ENCODE measurements around the gene STAB2.

The STAB2 gene

GRCh38 chr12:103712216-103712615 lies 125.1 kb downstream of the STAB2 start:
- Histone ChIP-seq H3K27me3 (ENCODE audit: control insufficient read depth, low read length) (no peaks in the 10 kb centered on the region), H3K27ac (ENCODE audit: low read depth, low read length) (no peak overlapping the region)

GRCh38 chr12:103715494-103715893 lies 128.4 kb downstream of the STAB2 start:
- no peaks in the 10 kb centered on the region for H3K4me1 ChIP-seq (ENCODE audit: control insufficient read depth, low read length)
- H3K36me3 ChIP-seq (ENCODE audit: control insufficient read depth, low read length), result no peaks in the 10 kb centered on the region
- H3K9me3 ChIP-seq (ENCODE audit: control insufficient read depth, insufficient read depth, low read length), result no peaks in the 10 kb centered on the region
- H3K27me3 ChIP-seq (ENCODE audit: control insufficient read depth, low read length), result no peaks in the 10 kb centered on the region
- H3F3A ChIP-seq (ENCODE audit: control insufficient read depth, insufficient read depth), result no peaks in the 10 kb centered on the region
- H4K20me1 ChIP-seq (ENCODE audit: control insufficient read depth, insufficient read depth, low read depth, low read length), result no peaks in the 10 kb centered on the region
- H3K79me2 ChIP-seq (ENCODE audit: control insufficient read depth, low read length), result no peaks in the 10 kb centered on the region
- no peak overlapping the region for H3K4me3 ChIP-seq (ENCODE audit: low read length)
- TF ChIP-seq EZH2phosphoT487 (IDR thresholded peaks at IDR 0.05; ENCODE audit: borderline replicate concordance, low read length) (no peak), CTCF (IDR thresholded peaks at IDR 0.05; ENCODE audit: low read depth, low read length, poor library complexity, severe bottlenecking) (no peak)
- H3K27ac ChIP-seq (ENCODE audit: low read depth, low read length), result no peak overlapping the region
- H3K4me2 ChIP-seq (ENCODE audit: low read length), result no peak overlapping the region
- H3K9me2 ChIP-seq (replicated peaks; ENCODE audit: control insufficient read depth, low read length), result no peaks in the 10 kb centered on the region

More at GRCh38 chr12:103712216-103712615, 125.1 kb downstream of the STAB2 start:
- TF ChIP-seq EZH2phosphoT487 (IDR thresholded peaks at IDR 0.05; ENCODE audit: borderline replicate concordance, low read length) (no peak), CTCF (IDR thresholded peaks at IDR 0.05; ENCODE audit: low read depth, low read length, poor library complexity, severe bottlenecking) (no peak)
- H3K9me3 ChIP-seq (ENCODE audit: control insufficient read depth, insufficient read depth, low read length), result no peaks in the 10 kb centered on the region
- no peaks in the 10 kb centered on the region for H3K4me1 ChIP-seq (ENCODE audit: control insufficient read depth, low read length)
- no peaks in the 10 kb centered on the region for H3K36me3 ChIP-seq (ENCODE audit: control insufficient read depth, low read length)
- H3K79me2 ChIP-seq (ENCODE audit: control insufficient read depth, low read length), result no peaks in the 10 kb centered on the region
- H3K4me2 ChIP-seq (ENCODE audit: low read length), result no peak overlapping the region
- no peaks in the 10 kb centered on the region for H3F3A ChIP-seq (ENCODE audit: control insufficient read depth, insufficient read depth)
- no peaks in the 10 kb centered on the region for H3K9me2 ChIP-seq (replicated peaks; ENCODE audit: control insufficient read depth, low read length)
- H3K4me3 ChIP-seq (ENCODE audit: low read length), result no peak overlapping the region
- H4K20me1 ChIP-seq (ENCODE audit: control insufficient read depth, insufficient read depth, low read depth, low read length), result no peaks in the 10 kb centered on the region

GRCh38 chr12:103716517-103717196 lies 129.6 kb downstream of the STAB2 start:
- Histone ChIP-seq H3K27ac (ENCODE audit: low read depth, low read length) (no peak overlapping the region), H3K9me3 (ENCODE audit: control insufficient read depth, insufficient read depth, low read length) (no peaks in the 10 kb centered on the region), H3K4me2 (ENCODE audit: low read length) (no peak overlapping the region), H3K4me1 (ENCODE audit: control insufficient read depth, low read length) (no peaks in the 10 kb centered on the region), H3K4me3 (ENCODE audit: low read length) (no peak overlapping the region), H3K9me2 (replicated peaks; ENCODE audit: control insufficient read depth, low read length) (no peaks in the 10 kb centered on the region), H3K36me3 (ENCODE audit: control insufficient read depth, low read length) (no peaks in the 10 kb centered on the region), H3K79me2 (ENCODE audit: control insufficient read depth, low read length) (no peaks in the 10 kb centered on the region), H4K20me1 (ENCODE audit: control insufficient read depth, insufficient read depth, low read depth, low read length) (no peaks in the 10 kb centered on the region), H3F3A (ENCODE audit: control insufficient read depth, insufficient read depth) (no peaks in the 10 kb centered on the region), H3K27me3 (ENCODE audit: control insufficient read depth, low read length) (peaks cover 2% of the 10 kb centered on the region; the same call in 1 of the 2 replicates)
- no peak for TF ChIP-seq EZH2phosphoT487 (IDR thresholded peaks at IDR 0.05; ENCODE audit: borderline replicate concordance, low read length)

- Histone ChIP-seq H3K9me2 (replicated peaks; ENCODE audit: control insufficient read depth, low read length) (no peaks in the 10 kb centered on the region), H3K4me1 (ENCODE audit: control insufficient read depth, low read length) (no peaks in the 10 kb centered on the region), H4K20me1 (ENCODE audit: control insufficient read depth, insufficient read depth, low read depth, low read length) (no peaks in the 10 kb centered on the region), H3K27ac (ENCODE audit: low read depth, low read length) (no peak overlapping the region), H3F3A (ENCODE audit: control insufficient read depth, insufficient read depth) (no peaks in the 10 kb centered on the region), H3K9me3 (ENCODE audit: control insufficient read depth, insufficient read depth, low read length) (no peaks in the 10 kb centered on the region), H3K27me3 (ENCODE audit: control insufficient read depth, low read length) (peaks cover 5% of the 10 kb centered on the region; the same call in 1 of the 2 replicates), H3K79me2 (ENCODE audit: control insufficient read depth, low read length) (no peaks in the 10 kb centered on the region), H3K36me3 (ENCODE audit: control insufficient read depth, low read length) (no peaks in the 10 kb centered on the region), H3K4me3 (ENCODE audit: low read length) (no peak overlapping the region), H3K4me2 (ENCODE audit: low read length) (no peak overlapping the region)
- TF ChIP-seq EZH2phosphoT487 (IDR thresholded peaks at IDR 0.05; ENCODE audit: borderline replicate concordance, low read length), result no peak
- TF ChIP-seq CTCF (IDR thresholded peaks at IDR 0.05; ENCODE audit: low read depth, low read length, poor library complexity, severe bottlenecking), result no peak
These were observed 138.3 kb downstream of the STAB2 start for GRCh38 chr12:103725398-103725797.

All from DOHH2 (cell line).